KG1 (cell line): Measurements from ENCODE around the gene RAPGEF4.

ENCODE experiments used
- DNase-seq: peaks from one replicate; lab custom pipeline; 2025; lab: John Stamatoyannopoulos, UW

RAPGEF4 gene

DNA sequence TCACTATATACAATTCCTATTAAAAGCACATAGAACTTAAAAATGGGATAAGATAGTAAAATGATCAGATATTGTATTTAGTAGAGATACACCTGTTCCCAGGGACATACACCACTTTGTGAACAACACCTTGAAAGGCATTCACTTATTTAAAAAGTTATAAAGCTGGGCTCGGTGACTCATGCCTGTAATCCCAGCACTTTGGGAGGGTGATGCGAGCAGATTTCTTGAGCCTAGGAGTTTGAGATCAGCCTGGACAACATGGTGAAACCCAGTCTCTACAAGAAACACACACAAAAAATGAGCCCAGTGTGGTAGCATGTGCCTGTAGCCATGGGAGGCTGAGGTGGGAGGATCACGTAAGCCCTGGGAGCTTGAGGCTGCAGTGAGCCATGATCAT, 90.9 kb downstream of the RAPGEF4 start:
- DNase-seq = no peak

DNA sequence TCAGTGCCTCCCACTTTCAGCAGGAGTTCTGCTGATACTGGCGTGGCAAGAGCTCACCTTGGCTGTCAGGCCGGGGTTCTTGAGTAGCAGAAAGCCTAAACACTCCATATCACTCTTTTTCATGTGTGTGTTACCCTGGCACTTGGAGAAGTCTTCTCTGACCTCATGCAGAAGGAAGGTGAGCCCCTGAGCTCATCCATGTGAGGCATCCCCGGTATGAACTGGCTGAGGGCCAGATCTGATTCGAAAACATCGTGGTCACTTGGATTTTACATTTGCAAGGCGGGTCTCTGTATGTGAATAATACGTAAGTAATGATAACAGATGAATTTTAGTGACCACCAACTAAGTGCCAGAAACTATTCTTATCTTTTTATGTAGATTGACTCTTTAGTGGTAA, 93.6 kb downstream of the RAPGEF4 start:
- no peak for DNase-seq

DNA sequence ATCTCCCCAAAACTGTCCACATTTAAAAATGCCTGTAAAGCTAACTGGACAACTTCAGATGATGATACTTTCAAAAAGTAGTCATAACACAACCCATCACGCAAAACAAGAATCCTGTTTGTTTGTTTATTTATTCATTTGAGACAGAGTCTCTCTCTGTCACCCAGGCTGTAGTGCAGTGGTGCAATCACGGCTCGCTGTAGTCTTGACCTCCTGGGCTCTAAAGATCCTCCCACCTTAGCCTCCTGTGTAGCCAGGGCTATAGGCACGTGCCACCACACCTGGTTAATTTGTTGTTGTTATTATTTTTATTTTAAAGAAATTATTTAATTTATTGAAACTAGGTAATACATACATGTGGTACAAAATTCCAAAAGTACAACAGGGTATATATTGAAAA, 94.8 kb downstream of the RAPGEF4 start:
- DNase-seq = no peak

DNA sequence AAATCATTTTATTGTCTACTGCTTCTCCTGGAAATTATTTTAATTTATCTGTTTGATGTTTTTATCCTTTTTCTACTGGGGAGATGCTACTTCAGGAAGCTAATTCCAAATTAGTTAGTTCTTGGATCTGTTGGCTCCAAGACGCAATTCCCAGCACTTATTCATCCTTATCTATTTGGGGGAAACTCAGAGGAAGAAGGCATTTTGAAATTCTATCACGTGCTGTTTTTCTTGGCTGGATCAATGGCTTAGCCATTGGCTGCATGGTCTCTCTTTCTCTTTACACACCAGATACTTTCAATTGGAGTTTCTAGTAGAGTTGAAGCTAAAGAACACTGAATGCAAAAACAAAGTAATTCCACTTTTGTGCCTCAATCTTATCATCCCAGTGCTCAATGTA, 98.3 kb downstream of the RAPGEF4 start:
- no peak for DNase-seq

DNA sequence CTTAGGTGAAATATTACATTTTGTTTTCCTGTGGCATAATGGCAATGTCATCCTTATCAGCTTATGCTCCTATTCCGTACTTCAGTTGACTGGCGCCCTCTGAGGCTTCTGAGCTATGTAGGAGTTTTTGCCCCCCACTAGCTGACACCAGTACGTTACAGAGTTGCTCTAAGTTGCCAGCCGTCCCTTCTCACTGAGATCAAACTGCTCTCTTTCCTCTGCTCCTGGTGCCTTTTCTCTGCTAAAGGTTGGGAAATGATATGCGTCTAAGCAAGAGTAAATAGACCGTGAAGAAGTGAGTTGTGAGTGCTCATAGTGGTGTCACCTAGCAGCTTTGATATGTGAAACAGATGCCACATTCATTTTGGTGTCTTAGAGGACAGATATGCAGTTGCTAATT, 99.2 kb downstream of the RAPGEF4 start:
- DNase-seq = no peak

DNA sequence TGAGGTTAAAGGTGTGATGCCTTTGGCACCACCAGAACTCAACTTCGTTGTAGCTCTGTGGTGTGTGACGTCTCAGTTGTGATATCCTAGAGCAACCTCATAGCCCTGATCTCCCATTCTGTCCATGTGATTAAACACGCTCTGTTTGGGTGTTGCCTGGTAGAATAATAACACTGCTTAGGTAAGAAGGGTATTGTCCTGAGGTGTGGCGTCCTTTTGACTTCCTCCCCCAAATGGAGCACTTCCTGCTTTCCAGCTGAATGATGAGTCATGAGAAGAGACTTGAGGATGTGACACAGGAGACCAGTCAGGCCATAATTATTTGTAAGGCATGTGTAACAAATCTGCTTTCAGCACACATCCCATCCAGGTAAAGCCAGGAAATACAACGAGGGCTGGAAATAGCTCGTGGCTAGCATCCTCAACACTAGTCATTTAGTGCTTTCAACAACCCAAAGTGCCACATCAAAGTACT, 100.7 kb downstream of the RAPGEF4 start:
- no peak for DNase-seq

DNA sequence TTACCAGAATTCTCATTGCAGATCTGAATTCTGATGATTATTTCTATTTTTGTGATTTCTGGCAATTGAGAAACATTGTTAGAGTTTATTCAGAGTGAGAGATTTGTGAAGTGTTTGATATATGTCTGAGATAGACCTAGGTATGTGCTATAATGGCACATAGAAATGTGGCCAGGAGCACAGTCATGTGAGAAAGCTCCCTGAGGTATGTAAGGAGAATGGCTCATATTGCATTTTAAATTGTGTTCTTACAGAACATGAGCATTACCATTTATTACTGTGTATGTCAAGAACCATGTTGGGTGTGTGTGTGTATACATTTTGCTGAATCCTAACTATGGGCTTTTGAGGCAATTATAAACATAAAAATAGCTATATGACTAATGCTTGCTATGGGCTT, 101.2 kb downstream of the RAPGEF4 start:
- DNase-seq = no peak

DNA sequence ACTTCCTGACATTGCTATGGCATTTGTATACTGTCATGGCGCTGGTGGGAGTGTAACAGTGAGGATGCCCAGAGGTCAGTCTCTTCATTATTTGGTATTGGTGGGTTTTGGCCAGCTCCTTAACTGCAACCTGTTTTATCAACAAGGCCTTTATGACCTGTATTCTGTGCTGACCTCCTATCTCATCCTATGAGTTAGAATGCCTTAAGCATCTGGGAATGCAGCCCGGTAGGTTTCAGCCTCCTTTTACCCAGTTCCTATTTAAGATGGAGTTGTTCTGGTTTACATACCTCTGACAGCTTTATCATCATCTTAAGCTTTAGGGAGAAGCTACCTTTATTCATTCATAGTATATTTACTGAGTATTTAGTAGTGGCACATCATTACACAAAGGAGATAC, 103.8 kb downstream of the RAPGEF4 start:
- DNase-seq = no peak

DNA sequence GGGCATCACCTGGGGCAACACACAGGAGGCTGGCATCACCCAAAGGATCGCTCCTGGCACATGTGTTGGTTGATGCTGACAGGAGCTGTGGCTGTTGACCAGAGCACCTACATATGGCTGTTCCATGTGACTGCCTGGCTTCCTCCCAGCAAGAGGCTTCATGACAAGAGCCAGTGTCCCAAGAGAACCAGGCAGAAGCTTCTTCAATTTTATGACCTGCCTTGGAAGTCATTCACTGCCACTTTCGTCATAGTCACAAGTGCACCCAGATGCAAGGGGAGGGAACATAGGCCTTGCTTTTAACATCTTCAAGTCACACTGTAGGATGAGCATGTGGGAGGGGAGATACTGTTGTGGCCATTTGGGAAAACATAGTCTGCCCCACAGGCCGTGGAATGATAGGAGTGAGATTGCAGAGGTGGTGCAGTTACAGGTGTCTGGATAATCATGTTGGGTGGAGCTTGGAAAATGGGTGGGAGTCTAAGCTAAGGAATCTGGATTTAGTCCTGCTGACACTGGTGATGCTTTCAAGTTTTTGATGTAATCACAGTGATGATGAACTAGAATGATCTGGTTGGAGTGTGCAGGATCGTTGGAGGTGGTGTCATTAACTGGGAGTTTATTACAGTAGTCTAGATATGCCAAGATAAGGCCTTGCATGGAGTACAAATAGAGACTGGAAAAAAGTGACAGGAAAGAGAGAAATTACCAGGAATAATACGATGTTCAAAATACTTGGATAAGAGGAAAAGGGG, 107.0 kb downstream of the RAPGEF4 start:
- no peak for DNase-seq

DNA sequence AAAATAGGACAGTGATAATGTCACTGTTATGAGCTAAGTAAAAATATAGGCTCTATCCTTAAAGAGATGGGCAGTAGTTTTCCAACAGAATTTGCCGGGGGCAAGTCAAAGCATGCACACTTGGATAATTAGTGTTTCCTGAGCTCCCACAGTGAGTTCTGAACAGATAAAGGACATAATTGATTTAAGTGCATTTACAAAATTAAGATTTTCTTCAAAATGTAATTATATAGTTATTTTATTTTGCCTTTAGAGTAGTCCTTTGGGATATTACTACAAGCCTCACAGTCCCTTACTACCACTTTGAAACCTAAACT, 107.6 kb downstream of the RAPGEF4 start:
- no peak for DNase-seq

DNA sequence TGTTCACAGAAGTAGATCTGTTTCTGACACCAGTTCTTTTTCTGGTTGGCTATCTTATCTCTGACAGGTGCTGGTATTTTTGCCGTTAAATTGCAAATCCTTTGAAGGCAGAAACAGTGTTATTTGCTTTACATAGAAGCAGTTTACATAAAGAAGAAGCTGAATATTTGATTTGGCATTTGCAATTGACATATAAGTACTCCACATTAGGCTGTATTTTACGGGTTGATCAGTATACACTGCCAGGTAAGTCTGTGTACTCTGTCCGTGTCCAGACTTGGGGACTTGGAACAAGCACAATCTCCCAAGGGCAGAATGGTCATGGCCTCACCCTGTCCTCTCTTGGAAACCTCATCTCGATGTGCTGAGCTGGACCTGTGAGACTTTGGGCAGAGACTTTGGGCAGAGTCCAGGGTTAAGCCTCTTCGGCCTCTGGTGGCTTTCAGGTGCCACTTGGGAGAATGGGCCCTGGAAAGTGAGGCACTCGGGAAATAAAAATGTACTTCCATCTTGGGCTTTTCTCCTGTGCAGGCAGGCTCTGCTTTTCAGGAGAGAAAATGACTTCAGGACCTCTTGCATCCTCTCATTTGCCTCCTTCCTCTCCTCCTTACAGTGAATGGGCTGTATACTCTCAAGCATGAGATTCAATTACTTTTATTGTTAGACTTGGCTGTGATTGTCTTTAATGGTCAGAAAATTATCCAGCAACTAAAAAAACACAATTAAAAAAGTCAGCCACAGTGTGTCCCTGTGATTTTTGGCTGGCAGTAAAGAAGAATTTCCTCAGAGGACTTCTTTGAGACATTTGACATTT, 108.5 kb downstream of the RAPGEF4 start:
- DNase-seq = no peak

DNA sequence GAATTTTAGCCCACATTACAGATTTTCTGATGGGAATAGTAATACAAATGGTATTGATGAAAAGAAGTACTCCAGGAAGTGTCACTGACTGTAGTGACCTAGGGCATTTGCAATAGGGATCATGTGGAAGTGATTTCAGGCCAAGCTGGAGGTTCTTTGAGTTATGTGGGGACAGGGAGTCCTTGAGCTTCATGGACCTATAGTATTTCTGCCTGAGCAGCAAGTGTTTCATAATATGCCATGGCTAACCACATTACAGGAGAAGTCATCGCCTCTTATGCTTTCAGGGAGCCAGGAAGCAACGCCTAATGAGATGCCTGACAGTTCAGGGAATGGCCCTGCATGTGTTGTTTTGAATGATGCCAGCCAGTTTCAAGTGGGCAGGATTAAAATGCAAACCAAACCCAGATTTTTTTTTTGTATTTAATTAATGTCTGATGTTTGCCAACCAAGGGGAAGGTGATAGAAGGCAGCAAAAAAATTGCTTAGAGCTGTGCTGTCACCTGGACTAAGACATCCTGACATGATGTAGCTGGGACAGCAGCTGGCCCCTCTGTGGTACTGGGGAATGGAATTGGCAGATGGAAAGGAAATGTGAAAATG, 109.5 kb downstream of the RAPGEF4 start:
- DNase-seq = no peak

DNA sequence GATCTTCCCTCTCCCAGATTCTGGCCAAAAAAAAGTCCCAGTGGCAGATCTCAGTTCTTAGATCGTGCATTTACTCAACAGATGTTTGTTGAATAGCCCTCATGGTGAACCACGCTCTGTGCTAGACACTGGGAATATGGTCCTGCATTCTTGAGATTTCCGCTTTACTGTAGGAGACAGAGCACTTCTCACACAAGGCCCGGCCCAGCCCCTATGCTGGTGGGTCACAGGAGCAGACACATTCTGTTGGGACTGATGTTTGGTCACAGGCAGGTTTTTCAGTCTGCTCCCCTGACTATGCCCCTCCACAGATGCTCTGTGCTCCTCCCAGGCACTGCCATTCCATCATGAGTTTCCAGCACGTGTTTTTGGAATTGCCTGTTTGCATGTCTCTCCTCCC, 110.9 kb downstream of the RAPGEF4 start:
- DNase-seq = no peak

DNA sequence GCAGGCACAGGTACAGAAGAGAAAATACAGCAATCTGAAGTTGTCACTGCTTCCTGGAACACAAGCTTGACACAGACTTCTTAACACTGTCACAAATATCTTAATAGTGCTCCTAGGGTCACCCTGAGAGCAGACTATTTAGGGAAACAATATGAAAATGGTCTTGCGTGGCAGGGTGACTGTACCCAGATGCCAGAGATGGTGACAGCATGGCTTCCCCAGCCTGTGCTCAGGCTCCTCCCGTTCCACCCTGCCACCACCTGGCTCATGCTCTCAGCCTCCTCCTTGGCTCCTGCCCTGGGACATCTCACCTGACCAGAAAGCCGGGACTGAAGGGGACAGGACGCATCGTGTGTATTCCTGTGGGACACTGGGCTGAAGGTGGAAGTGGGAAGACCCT, 111.5 kb downstream of the RAPGEF4 start:
- DNase-seq = no peak

DNA sequence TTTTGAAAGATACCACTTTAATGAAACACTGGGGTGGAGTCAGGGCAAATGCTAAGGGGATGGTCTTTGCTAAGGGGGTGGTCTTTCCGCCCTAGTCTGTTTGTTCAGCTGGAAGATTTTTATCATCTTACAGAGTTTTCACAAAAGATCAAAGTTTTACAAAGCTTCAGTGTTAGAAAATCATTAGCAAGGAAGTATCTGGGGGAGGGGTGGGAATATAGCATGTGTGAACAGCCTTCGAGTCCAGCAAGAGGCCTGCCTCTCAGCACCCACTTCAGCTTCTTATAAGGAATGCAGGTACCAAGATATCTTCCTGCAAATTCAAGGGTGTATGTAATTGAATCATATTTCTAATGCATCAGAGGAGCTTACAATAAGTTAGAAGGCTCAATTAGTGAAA, 112.9 kb downstream of the RAPGEF4 start:
- no peak for DNase-seq

DNA sequence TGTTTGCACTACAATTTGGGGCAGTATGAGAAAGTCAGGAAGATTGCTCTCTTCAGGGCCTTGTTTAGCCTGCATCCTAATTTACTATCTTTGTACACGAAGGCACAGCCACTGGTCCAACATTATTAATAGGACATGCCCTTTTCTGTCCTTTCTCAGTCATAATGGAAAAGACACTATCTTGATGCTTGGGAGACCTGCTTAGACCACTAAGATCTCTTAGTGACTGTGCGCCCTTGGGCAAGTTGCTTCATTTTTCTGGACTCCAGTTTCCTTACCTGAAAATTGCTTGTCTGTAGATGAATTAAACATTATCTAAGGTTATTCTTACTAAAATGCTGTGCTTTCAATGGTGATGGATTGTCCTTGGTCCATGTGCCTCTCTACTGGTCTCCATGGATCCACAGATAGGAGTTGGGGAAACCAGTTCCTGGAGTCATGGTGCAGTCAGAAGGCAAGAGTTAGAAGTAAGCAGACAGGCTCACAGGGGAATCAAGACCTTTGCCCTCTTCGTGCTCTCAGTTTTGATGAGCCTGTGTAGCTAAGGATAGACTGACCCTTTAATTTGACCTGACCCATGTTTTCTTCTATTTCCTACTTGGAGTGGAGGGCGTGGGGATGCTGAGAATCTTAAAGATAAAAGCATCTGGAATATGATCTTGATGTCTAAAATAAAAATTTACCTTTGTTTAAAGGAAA, 114.0 kb downstream of the RAPGEF4 start:
- no peak for DNase-seq

DNA sequence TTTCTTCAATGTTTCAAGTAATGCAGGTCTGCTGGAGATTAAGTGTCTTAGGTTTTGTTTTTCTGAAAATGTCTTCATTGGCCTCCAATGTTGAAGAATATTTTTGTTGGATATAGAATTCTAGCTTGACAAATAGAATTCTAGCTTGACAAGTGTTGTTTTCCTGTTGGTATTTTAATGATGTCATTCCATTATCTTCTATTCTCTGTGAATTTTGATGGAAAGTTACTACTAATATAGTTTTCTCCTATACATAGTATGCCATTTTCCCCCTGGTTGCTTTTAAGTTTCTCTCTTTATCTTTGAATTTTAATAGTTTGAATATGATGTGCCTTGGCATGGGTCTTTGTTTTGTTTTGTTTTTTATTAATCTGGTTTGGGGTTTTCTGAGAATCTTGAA, 119.9 kb downstream of the RAPGEF4 start:
- no peak for DNase-seq

DNA sequence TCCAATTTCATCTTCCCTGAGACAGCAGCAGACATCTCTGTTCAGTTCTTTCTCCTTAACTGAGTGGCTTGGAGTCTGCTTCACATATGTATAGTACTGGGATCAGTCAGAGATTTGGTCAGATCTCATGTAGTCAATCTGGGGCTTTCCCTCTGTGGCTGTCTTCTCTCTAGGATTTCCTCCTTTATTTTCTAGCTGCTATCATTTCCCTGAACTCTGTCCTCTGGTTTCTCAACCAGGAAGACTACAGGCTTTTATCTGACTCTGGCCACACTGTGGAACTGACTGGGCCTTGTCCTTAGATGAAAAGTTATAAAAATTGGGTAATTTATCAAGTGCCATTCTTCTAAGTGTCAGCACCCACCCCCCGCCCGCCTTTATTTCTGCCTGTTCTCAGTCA, 121.0 kb downstream of the RAPGEF4 start:
- DNase-seq = no peak

DNA sequence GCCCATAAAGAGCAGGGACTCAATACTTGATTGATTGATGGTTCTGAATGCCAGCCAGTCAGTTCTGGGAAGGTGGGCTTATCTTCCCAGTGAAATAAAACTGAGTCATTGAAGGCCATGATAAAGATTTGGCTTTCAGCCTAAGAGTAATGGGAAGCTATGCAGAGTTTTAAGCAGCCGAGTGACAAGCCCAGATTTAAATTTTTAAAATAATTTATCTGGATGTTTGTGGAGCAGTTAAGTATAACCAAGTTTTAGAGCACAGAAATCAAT, 122.8 kb downstream of the RAPGEF4 start:
- no peak for DNase-seq

DNA sequence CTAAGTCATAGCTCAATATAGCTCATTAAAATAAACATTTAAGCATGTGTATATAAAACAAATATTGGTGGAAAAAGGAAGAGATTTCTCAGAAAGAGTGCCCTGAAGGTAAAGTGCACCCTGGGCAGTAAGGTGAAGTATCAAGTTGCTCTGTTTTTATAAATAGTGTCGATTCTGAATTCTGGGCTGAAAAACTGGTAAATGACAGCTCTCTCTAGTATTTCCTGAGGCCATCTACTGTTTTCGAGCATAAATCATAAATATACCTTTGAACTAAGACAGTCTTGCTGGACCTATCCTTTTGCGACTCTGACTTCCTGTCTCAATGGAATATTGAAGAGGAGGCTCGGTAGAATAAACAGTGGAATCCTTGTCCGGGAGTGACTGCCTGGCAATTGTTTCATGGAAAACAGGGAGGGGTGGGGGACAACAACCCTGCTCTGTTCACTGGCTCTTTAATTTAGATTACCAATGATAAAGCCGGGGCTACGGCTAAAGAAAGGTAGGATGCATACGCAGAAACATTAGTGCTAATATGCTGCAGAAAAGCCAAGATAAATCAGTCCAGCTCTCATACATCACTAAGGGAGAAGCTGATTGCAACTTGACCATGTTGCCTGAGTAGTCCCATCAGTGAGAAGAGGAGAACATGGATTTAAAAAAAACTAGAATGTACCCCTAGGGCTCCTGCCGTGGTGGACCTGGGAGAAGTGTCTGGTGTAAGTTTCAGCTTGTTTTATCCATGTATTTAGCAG, 124.1 kb downstream of the RAPGEF4 start:
- DNase-seq = no peak

DNA sequence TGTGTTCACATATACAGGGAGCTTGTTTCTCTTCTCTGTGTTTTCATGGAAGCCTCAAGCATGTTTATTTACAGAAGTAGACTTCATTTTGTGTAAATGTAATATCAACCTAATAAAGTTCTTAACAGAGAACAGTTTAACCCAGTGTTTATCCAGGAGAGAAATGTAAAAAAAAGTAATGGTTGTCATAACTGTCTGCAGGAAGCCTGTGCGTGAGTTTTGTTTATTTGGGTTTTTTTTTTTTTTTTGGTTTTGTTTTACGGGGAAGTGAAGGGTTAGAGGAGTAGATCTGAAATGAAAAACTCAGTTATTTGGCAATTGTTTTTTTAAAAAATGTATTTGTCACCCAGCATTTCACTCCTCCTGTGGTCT, 124.7 kb downstream of the RAPGEF4 start:
- no peak for DNase-seq

DNA sequence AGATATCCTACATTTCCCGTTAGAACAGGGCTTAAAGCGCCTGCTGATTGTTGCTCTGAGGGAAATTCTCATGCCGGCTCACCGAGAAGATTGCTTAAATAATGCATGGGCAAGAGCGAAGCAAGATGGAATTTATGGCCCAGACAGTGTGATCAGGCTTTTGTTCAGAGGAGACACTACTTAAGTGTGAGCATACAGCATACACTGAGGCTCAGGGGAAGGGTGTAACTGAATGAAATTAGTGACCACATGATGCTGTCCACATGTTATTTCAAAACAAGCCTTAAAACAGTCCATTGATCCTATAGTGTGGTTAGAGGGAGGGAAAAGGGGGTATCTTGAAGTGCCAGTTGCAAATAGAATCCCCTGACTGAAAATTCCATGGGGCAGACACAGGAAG, 125.5 kb downstream of the RAPGEF4 start:
- DNase-seq = no peak
